ENCODE data around the gene NPPA. TPM values are rescaled to one million over a fixed set of nuclear protein-coding genes. Genes with fewer than 3 reads are reported as not detected.

The NPPA gene
- total RNA-seq, 1 donor from 2014 or later, result not detected

DNA sequence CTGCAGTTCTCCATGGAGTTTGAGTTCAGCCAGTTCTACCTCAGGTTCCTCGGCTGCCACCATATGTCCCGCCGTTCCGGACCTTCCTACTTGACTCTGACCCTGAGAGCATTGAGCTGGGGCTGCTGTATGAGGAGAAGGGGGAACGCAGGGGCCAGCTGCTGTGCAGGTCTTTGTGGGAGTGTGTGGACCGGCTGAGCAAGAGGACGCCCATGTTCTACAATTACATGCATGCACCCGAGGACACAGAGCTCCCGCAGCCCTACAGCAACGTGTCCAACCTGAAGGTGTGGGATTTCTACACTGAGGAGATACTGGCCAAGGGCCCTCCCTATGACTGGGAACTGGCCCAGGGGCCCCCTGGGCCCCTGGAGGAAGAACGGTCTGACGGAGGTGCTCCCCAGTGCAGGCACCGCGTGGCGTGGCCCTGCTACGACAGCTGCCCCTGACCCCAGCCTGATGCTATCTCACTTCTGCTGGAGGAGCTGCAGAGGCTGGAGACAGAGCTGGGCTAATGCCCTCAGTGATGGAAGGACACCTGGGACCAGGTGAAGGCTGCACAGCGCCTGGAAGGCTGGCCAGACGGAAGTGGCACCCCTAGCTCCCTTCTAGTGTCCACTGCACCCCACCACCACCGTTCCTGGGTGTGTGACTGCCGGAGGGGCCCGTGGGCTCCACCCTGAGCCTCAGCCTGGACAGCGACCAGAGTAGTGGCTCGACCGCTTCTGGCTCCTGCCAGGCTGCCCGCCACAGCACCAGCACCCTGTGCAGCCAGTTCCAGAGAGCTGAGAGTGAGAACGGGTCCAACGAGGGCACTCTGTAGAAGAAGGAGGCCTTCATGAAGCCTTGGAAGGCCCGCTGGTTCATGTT lies 32.0 kb upstream of the NPPA start:
- H2AFZ ChIP-seq (replicated peaks), result no peak overlapping the region
- Mint-ChIP-seq H3K27me3 (ENCODE audit: insufficient read depth, low read depth) (peaks cover 11% of the 10 kb centered on the region), H3K4me3 (no peak overlapping the region), H3K27ac (no peak overlapping the region), H3K36me3 (no peaks in the 10 kb centered on the region), H3K4me1 (peaks cover 11% of the 10 kb centered on the region), H3K9me3 (no peaks in the 10 kb centered on the region)
- TF ChIP-seq EZH2phosphoT487 (IDR thresholded peaks at IDR 0.05), result no peak
- TF ChIP-seq, protein P1, sequence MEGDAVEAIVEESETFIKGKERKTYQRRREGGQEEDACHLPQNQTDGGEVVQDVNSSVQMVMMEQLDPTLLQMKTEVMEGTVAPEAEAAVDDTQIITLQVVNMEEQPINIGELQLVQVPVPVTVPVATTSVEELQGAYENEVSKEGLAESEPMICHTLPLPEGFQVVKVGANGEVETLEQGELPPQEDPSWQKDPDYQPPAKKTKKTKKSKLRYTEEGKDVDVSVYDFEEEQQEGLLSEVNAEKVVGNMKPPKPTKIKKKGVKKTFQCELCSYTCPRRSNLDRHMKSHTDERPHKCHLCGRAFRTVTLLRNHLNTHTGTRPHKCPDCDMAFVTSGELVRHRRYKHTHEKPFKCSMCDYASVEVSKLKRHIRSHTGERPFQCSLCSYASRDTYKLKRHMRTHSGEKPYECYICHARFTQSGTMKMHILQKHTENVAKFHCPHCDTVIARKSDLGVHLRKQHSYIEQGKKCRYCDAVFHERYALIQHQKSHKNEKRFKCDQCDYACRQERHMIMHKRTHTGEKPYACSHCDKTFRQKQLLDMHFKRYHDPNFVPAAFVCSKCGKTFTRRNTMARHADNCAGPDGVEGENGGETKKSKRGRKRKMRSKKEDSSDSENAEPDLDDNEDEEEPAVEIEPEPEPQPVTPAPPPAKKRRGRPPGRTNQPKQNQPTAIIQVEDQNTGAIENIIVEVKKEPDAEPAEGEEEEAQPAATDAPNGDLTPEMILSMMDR (IDR thresholded peaks at IDR 0.05), result no peak
- TF ChIP-seq EZH2 (IDR thresholded peaks at IDR 0.05), result no peak
- no peak overlapping the region for H3K9ac ChIP-seq
- H3K27ac ChIP-seq, result no peak overlapping the region
- no peaks in the 10 kb centered on the region for H3F3A ChIP-seq (ENCODE audit: low read depth)
- no peaks in the 10 kb centered on the region for H3K79me2 ChIP-seq (ENCODE audit: low read depth)
- H3K4me2 ChIP-seq, result no peak overlapping the region
- H3K9me3 ChIP-seq (ENCODE audit: low read depth), result no peaks in the 10 kb centered on the region
- H3K4me1 ChIP-seq, result no peaks in the 10 kb centered on the region
- H3K4me3 ChIP-seq, result no peak overlapping the region
- DNase-seq (ENCODE audit: low spot score), result no peak
- no peaks in the 10 kb centered on the region for H3K27me3 ChIP-seq
- H4K20me1 ChIP-seq (ENCODE audit: low read depth), result no peaks in the 10 kb centered on the region
- H3K36me3 ChIP-seq, result no peaks in the 10 kb centered on the region

DNA sequence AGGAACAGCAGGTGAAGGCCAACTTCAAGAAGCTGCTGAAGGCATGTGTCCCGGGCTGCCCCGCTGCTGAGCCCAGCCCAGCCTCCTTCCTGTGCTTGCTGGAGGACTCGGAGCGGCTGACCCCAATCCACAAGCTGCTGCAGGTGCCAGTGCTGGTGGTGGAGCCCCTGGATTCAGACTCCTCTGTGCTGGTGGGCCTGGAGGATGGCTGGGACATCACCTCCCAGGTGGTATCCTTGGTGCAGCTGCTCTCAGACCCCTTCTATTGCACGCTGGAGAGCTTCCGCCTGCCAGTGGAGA lies 31.3 kb upstream of the NPPA start:
- Histone ChIP-seq H3F3A (ENCODE audit: low read depth) (no peaks in the 10 kb centered on the region), H3K4me1 (no peaks in the 10 kb centered on the region), H4K20me1 (ENCODE audit: low read depth) (no peaks in the 10 kb centered on the region), H3K79me2 (ENCODE audit: low read depth) (no peaks in the 10 kb centered on the region), H3K4me2 (no peak overlapping the region), H2AFZ (replicated peaks) (no peak overlapping the region), H3K9ac (no peak overlapping the region), H3K27ac (no peak overlapping the region), H3K36me3 (no peaks in the 10 kb centered on the region), H3K9me3 (ENCODE audit: low read depth) (no peaks in the 10 kb centered on the region), H3K4me3 (no peak overlapping the region), H3K27me3 (no peaks in the 10 kb centered on the region)
- Mint-ChIP-seq H3K4me1 (peaks cover 11% of the 10 kb centered on the region), H3K27ac (no peak overlapping the region), H3K36me3 (no peaks in the 10 kb centered on the region), H3K27me3 (ENCODE audit: insufficient read depth, low read depth) (peaks cover 11% of the 10 kb centered on the region), H3K4me3 (no peak overlapping the region), H3K9me3 (no peaks in the 10 kb centered on the region)
- no peak for DNase-seq (ENCODE audit: low spot score)
- TF ChIP-seq EZH2 (IDR thresholded peaks at IDR 0.05) (no peak), EZH2phosphoT487 (IDR thresholded peaks at IDR 0.05) (no peak)
- TF ChIP-seq, protein P1 (IDR thresholded peaks at IDR 0.05), result no peak

DNA sequence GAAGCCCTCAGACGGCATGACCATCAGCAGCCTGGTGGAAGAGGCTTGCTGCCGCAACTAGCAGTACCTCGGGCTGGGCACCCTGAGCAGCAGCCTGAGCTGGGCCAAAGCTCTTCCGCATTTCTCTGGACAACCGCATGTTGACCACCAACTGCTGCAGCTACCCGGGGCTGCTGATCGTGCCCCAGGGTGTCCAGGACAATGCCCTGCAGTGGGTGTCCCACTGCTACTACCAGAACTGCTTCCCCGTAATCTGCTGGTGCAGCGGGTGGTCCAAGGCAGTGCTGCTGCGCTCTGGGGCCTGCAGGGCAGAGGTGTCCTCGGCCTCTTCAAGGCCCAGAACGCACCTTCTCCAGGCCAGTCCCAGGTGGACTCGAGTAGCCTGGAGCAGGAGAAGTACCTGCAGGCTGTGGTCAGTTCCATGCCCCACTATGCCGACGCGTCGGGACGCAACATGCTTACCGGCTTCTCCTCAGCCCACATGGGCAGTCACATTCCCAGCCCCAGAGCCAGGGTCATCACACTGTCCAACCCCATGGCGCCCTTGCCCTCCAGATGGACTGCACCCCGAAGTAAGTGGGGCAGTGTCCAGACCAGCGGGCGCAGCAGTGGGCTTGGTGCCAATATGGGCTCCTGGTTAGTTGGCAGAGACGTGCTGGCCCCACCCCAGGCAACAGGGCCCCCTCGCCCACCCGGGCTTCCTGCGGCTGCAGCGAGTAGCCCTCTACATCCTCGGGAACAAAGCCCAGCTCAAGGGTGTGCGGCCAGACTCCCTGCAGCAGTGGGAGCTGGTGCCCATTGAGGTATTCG lies 30.7 kb upstream of the NPPA start:
- H3K79me2 ChIP-seq (ENCODE audit: low read depth), result no peaks in the 10 kb centered on the region
- H3K9ac ChIP-seq, result no peak overlapping the region
- no peaks in the 10 kb centered on the region for H3F3A ChIP-seq (ENCODE audit: low read depth)
- H3K36me3 Mint-ChIP-seq, result no peaks in the 10 kb centered on the region
- H3K4me3 Mint-ChIP-seq, result no peak overlapping the region
- no peaks in the 10 kb centered on the region for H3K4me1 ChIP-seq
- no peaks in the 10 kb centered on the region for H3K9me3 ChIP-seq (ENCODE audit: low read depth)
- no peak overlapping the region for H3K4me3 ChIP-seq
- H3K4me1 Mint-ChIP-seq, result peaks cover 13% of the 10 kb centered on the region
- H2AFZ ChIP-seq (replicated peaks), result no peak overlapping the region
- H3K27ac Mint-ChIP-seq, result no peak overlapping the region
- no peaks in the 10 kb centered on the region for H3K36me3 ChIP-seq
- H3K27ac ChIP-seq, result no peak overlapping the region
- no peak for DNase-seq (ENCODE audit: low spot score)
- H3K27me3 ChIP-seq, result no peaks in the 10 kb centered on the region
- no peaks in the 10 kb centered on the region for H4K20me1 ChIP-seq (ENCODE audit: low read depth)
- no peak overlapping the region for H3K4me2 ChIP-seq
- no peaks in the 10 kb centered on the region for H3K9me3 Mint-ChIP-seq
- TF ChIP-seq EZH2phosphoT487 (IDR thresholded peaks at IDR 0.05) (no peak), EZH2 (IDR thresholded peaks at IDR 0.05) (no peak)
- TF ChIP-seq, protein P1 (IDR thresholded peaks at IDR 0.05), result no peak
- peaks cover 11% of the 10 kb centered on the region for H3K27me3 Mint-ChIP-seq (ENCODE audit: insufficient read depth, low read depth)
